BLaER1 treated with 17β-estradiol and CSF1 and Interleukin-3, amounts not matched to agents 10 nM and 100 nM (cell line): ENCODE measurements around the gene MRPL42.
A peak's percentile ranks its signal among the peaks of the same experiment; 100 is the strongest.
"Not testable (repeated sequence)": the region's sequence is repeated elsewhere in the genome, so short reads cannot be mapped to it uniquely, and the experiment has no call there.

ENCODE experiments used
- H3K27ac ChIP-seq, 11 experiments: shearing (Covaris generic); formaldehyde crosslinking; 2 replicates each; pipeline ENCODE4 v1.8.1; 2022
- H3K27me3 ChIP-seq, 11 experiments: shearing (Covaris generic); formaldehyde crosslinking; 2 replicates each; pipeline ENCODE4 v1.8.1; 2022
- H3K36me3 ChIP-seq, 11 experiments: shearing (Covaris generic); formaldehyde crosslinking; 2 replicates each; pipeline ENCODE4 v1.8.1; 2022
- H3K4me1 ChIP-seq, 10 experiments: shearing (Covaris generic); formaldehyde crosslinking; 2 replicates each; pipeline ENCODE4 v1.8.1; 2022
- H3K4me2 ChIP-seq, 11 experiments: shearing (Covaris generic); formaldehyde crosslinking; 2 replicates each; pipeline ENCODE4 v1.8.1; 2022
- H3K4me3 ChIP-seq, 10 experiments: shearing (Covaris generic); formaldehyde crosslinking; 2 replicates each; pipeline ENCODE4 v1.8.1; 2022
- H3K9ac ChIP-seq, 11 experiments: shearing (Covaris generic); formaldehyde crosslinking; 2 replicates each; pipeline ENCODE4 v1.8.1; 2022
- H3K9me3 ChIP-seq, 11 experiments: shearing (Covaris generic); formaldehyde crosslinking; replicated peaks in 1 of 11; 2 replicates each; pipeline ENCODE4 v1.8.1; 2022
- H4K20me1 ChIP-seq, 11 experiments: shearing (Covaris generic); formaldehyde crosslinking; 2 replicates each; pipeline ENCODE4 v1.8.1; 2022
- Cebpa-rat ChIP-seq, 11 experiments: shearing (Covaris generic); IDR thresholded peaks; 2 replicates each; pipeline ENCODE4 v1.8.1; 2022

The MRPL42 gene

DNA sequence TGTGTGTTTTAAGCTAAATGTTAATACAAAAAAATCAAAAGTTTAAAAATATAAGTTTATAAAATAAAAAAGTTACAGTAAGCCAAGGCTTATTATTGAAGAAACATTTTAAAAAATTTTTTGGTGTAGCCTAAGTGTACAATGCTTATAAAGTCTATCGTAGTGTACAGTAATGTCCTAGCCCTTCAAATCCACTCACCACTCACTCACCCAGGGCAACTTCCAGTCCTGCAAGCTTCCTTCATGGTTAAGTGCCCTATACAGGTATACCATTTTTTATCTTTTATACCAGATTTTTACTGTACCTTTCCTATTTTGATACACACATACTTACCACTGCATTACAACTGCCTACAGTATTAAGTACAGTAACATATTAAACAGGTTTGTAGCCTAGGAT, 37.5 kb upstream of the MRPL42 start:
- no peak overlapping the region for H3K9ac ChIP-seq
- peaks cover 0 to 28% (median 0%) of the 10 kb centered on the region in 11 experiments; a peak in 3 of 22 replicates for H3K36me3 ChIP-seq
- no peaks in the 10 kb centered on the region for H3K9me3 ChIP-seq
- H4K20me1 ChIP-seq = peaks cover 94 to 100% (median 100%) of the 10 kb centered on the region in 11 experiments
- no peak overlapping the region for H3K27ac ChIP-seq
- H3K4me1 ChIP-seq = peaks cover 47 to 67% (median 52%) of the 10 kb centered on the region in 10 experiments
- 0 out of 22 replicates have a peak overlapping the region, but pooled peaks of 1 of the 11 experiments have one; percentile 3 for H3K4me2 ChIP-seq
- no peaks in the 10 kb centered on the region for H3K27me3 ChIP-seq
- H3K4me3 ChIP-seq = no peak overlapping the region
- TF ChIP-seq Cebpa-rat (IDR thresholded peaks at IDR 0.05) = no peak

DNA sequence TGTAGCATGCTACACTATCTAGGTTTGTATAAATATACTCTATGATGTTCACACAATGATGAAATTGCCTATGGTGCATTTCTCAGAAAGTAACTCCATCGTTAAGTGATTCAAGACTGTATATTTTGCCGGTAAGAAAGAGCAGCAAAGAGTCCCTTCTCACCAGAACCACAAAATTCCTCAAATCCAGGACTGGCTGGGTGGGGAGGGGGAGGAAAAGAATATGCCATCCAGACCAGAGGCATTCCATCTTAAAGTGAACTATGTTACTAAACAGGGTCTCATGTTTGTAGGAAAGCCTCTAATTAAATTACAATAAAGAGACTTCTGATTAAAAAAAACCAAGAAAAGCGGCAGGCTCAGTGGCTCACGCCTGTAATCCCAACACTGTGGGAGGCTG, 37.0 kb upstream of the MRPL42 start:
- H3K27me3 ChIP-seq = no peaks in the 10 kb centered on the region
- H3K9me3 ChIP-seq = no peaks in the 10 kb centered on the region
- H3K36me3 ChIP-seq = peaks cover 0 to 28% (median 0%) of the 10 kb centered on the region in 11 experiments; a peak in 3 of 22 replicates
- H3K4me2 ChIP-seq = peak overlapping the region in 1 of 11 experiments; percentile 3; a peak in 1 of 22 replicates
- no peak overlapping the region for H3K4me3 ChIP-seq
- H4K20me1 ChIP-seq = peaks cover 94 to 100% (median 100%) of the 10 kb centered on the region in 11 experiments
- no peak overlapping the region for H3K27ac ChIP-seq
- TF ChIP-seq Cebpa-rat (IDR thresholded peaks at IDR 0.05) = no peak
- no peak overlapping the region for H3K9ac ChIP-seq
- peaks cover 47 to 67% (median 53%) of the 10 kb centered on the region in 10 experiments for H3K4me1 ChIP-seq

DNA sequence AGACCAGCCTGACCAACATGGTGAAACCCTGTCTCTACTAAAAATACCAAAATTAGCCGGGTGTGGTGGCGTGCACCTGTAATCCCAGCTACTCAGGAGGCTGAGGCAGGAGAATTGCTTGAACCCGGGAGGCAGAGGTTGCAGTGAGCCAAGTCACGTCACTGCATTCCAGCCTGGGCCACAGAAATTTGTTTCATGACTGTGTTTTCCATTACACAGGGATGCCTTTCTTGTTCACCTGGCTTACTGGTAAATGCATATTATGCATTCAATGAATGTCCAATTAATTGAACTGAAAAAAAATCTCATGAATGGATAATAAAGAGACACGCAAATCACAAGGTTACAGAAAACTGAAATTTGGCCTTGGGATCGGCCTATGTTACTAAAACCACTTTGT, 35.3 kb upstream of the MRPL42 start:
- peaks cover 91 to 100% (median 100%) of the 10 kb centered on the region in 11 experiments for H4K20me1 ChIP-seq
- not testable (repeated sequence) for H3K27ac ChIP-seq, H3K9ac ChIP-seq, H3K4me3 ChIP-seq, H3K27me3 ChIP-seq, H3K4me2 ChIP-seq, H3K9me3 ChIP-seq
- H3K36me3 ChIP-seq = peaks cover 0 to 28% (median under 1%) of the 10 kb centered on the region in 11 experiments; a peak in 5 of 22 replicates
- H3K4me1 ChIP-seq = peaks cover 47 to 67% (median 53%) of the 10 kb centered on the region in 10 experiments

DNA sequence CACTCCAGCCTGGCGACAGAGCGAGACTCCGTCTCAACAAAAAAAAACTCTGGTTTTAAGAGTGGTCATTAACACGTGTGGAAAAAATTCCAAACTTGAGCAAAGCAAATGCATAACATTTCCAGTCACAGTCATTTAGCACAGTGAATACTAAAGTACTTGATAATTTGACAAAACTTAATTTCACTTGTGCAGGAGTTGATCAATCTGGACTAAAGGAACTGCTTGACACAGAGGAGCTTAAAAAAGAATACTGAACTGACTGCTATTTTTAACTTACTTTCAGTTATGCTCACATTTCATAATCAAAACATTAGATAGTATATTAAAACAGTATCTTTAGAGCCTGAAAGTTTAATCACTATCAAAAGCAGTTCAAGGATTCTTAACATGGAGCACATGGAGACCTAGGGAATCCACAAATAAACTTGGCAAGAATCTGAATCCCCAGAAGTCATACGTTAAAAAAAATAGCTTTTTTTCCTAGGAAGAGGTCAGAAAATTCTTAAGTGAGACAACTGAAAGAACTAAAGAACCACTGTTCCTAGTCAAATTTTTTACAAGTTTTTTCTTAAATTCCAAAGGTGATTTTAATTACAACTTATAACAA, 33.0 kb upstream of the MRPL42 start:
- H4K20me1 ChIP-seq = peaks cover 91 to 100% (median 100%) of the 10 kb centered on the region in 11 experiments
- no peaks in the 10 kb centered on the region for H3K9me3 ChIP-seq
- no peaks in the 10 kb centered on the region for H3K27me3 ChIP-seq
- peak overlapping the region in 4 of 10 experiments; percentile 12 to 32 (median 26); a peak in 4 of 20 replicates for H3K4me3 ChIP-seq
- H3K9ac ChIP-seq = peak overlapping the region; percentile 19 to 67 (median 50); a peak in 17 of 22 replicates
- no peak for TF ChIP-seq Cebpa-rat (IDR thresholded peaks at IDR 0.05)
- peak overlapping the region; percentile 58 to 92 (median 84) for H3K4me2 ChIP-seq
- peaks cover 55 to 71% (median 61%) of the 10 kb centered on the region in 10 experiments for H3K4me1 ChIP-seq
- peak overlapping the region in 10 of 11 experiments; percentile 4 to 65 (median 62); a peak in 18 of 22 replicates for H3K27ac ChIP-seq
- peaks cover 0 to 14% (median 3%) of the 10 kb centered on the region in 11 experiments; a peak in 5 of 22 replicates for H3K36me3 ChIP-seq

DNA sequence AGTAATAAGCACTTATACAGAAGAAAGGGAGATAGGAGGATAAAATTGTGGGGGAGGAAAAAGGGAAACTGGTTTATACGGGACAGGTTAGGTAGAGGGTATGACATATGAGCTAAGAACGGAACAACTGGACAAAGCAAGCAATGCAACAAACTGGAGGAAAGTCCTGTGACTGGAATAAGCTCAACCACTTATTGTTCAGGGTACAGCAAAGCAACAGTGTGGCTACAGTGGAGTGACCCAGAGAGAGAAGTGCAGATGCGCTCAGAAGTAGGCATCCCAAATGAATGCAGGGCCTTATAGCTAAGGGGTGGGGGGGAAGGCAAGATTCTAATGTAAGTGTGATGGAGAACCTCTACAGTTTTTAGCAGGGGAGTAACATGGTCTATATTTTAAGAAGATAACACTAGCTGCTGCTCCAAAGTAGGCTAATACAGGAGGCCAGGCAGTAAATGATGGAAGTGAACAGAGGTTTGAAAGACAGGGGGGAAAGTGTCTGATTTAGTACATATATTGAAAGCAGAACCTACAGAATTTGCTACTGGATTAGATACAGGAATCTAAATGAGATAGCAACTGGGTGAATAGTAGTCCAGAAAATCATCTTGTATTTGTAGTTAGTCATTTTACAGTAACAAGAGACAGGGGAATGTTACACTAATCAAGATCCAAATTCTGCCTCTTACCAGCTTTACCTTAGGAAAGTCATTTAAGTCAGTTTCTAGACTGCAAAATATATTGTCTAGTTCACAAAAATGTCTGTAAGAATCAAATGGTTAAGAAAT, 28.9 kb upstream of the MRPL42 start:
- Histone ChIP-seq H3K27ac (no peak overlapping the region), H3K4me1 (peaks cover 71 to 81% (median 78%) of the 10 kb centered on the region in 10 experiments), H3K9ac (peak overlapping the region in 1 of 11 experiments; percentile 99; a peak in 1 of 22 replicates), H3K36me3 (peaks cover 0 to 8% (median 0%) of the 10 kb centered on the region in 11 experiments; a peak in 4 of 22 replicates), H3K9me3 (no peaks in the 10 kb centered on the region), H3K4me2 (peak overlapping the region; percentile 42 to 92 (median 85); a peak in 21 of 22 replicates), H4K20me1 (peaks cover 71 to 82% (median 80%) of the 10 kb centered on the region in 11 experiments), H3K4me3 (no peak overlapping the region), H3K27me3 (no peaks in the 10 kb centered on the region)
- no peak for TF ChIP-seq Cebpa-rat (IDR thresholded peaks at IDR 0.05)

DNA sequence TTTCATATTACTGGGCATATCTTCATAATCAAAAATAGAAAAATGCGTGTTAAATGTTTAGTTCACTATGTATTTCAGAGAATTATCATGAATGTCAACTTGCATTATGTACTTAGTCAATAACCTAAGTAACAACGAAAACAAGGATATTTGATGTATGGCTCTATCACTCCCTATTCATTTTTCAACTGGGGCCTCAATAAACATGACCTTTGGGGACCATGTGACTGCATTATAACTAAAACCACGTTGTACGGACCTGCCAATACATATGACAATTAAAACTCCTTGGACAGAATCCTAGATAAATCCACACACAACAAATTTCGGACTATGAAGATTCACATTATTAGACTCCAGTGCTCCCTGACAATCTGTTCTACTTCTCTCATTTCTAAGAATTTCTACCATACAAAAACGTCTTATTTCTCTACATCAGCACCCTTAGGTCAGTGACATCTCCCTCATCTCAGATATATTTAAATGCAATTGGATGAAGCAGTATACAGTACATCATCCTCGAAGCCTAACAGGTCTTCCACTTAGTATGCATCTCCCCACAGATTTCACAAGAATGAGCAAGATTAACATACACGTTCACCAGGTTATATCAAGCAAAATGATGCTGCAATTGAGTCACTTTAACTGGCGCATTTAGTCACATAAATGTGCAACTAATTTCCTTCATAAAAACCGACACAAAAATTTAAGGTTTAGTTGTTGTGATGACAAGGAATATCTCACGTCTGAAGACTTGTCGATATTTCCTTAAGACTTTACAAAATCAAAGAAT, 27.1 kb upstream of the MRPL42 start:
- Histone ChIP-seq H3K27ac (peak overlapping the region; percentile 96 to 100 (median 99); a peak in 21 of 22 replicates), H3K27me3 (no peaks in the 10 kb centered on the region), H3K4me2 (peak overlapping the region; percentile 76 to 92 (median 86)), H3K9ac (peak overlapping the region; percentile 95 to 100 (median 99)), H3K9me3 (no peaks in the 10 kb centered on the region), H3K36me3 (peaks cover 0 to 8% (median 0%) of the 10 kb centered on the region in 11 experiments; a peak in 4 of 22 replicates), H4K20me1 (peaks cover 54 to 64% (median 63%) of the 10 kb centered on the region in 11 experiments), H3K4me3 (peak overlapping the region; percentile 91 to 100 (median 97)), H3K4me1 (peaks cover 55 to 63% (median 62%) of the 10 kb centered on the region in 10 experiments)
- TF ChIP-seq Cebpa-rat (IDR thresholded peaks at IDR 0.05) = no peak

DNA sequence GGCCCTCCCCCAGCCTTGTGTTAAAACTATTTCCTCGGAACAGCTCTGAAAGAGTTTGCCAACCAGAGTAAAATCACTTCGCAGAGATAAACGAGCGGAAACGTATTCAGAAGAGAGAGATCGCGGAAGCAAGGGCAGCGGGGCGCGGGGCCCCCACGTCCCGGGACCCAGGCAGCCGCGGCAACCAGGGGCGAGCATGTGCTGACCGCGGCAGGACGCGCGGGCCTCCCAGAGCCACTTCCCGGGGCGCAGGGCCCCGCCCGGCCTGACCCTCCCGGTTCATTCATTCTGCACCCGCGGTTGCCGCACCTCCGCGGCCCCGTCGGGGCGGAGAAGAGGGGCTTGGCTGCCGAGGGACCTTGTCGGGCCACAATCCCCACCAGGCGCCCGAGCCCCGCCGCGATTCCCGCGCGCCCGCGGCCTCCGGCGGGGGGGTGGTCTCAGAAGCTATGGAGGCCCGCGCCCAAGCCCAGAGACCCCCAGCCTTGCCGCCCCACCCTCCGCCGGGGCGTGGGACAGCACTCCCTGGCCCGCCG, 26.2 kb upstream of the MRPL42 start:
- Histone ChIP-seq H3K4me1 (peaks cover 46 to 54% (median 53%) of the 10 kb centered on the region in 10 experiments), H3K9ac (peak overlapping the region; percentile 95 to 100 (median 99)), H3K36me3 (peaks cover 0 to 8% (median 0%) of the 10 kb centered on the region in 11 experiments; a peak in 4 of 22 replicates), H3K9me3 (no peaks in the 10 kb centered on the region), H3K27ac (peak overlapping the region; percentile 96 to 100 (median 99)), H3K4me2 (peak overlapping the region; percentile 76 to 92 (median 86)), H3K4me3 (peak overlapping the region; percentile 91 to 100 (median 97)), H4K20me1 (peaks cover 48 to 55% (median 53%) of the 10 kb centered on the region in 11 experiments), H3K27me3 (no peaks in the 10 kb centered on the region)
- TF ChIP-seq Cebpa-rat (IDR thresholded peaks at IDR 0.05) = no peak
